GM13976 (cell line): ENCODE measurements around the gene GJA3.
A peak's percentile ranks its signal among the peaks of the same experiment; 100 is the strongest.

Experiments used
- DNase-seq: peaks from one replicate; pipeline ENCODE4 v3.0.0; 2012; ENCODE audit warnings: low spot score
- in situ Hi-C: fragments of 300-500 bp; cut with MboI; formaldehyde crosslinking; loops from one replicate; pipeline ENCODE4 v1.12.0; 2022; ENCODE audit warnings: low sequenced_read_pairs, mixed read lengths, inconsistent platforms; ENCODE audit not compliant: unreplicated experiment
- TF ChIP-seq, protein P1 (sequence below): IDR thresholded peaks from 2 replicates; pipeline ENCODE4 v1.5.1; 2012; ENCODE audit warnings: borderline replicate concordance, mild to moderate bottlenecking; ENCODE audit not compliant: insufficient read depth; ENCODE audit errors: extremely low read depth, missing control alignments, control extremely low read depth

Gene GJA3

DNA sequence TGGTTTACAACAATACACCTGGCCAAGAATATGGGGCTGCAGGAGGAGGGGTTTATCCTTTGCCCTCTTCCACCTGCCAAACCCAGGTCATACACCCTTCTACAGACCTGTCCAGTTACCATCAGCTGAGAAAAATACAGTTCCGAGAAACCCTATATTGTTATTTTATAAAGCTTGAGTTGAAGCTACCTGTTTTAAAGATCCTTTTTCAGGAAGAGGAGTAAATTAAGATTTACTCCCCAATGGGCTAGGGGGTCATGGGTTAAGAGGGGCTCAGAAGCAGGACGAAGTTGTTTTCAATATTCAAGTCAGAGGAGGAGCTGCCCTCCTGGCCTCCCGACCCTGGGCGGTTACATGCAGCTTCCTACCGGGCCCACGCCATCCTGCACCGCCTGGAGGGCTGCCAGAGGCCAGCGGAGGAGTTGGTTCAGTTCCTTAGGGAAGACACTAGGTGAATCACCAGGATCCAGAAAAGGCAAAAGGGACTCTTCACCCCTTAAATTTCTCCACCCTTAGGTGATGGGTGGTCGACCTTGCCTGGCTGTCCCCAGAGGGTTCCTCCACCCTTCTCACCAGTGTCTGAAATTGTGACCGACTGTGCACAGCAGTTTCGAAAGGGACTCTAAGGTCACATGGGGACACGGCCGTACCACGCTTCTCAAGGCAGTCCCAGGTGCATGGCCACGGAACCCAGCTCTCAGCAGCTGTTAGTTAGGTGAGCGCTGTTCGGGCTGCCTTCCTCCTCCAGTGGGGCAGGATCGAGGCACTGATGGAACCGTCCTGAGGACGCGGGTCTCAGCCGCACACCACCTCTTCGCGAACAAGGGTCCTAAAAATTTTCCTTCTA lies 30.7 kb upstream of the GJA3 start:
- peak; percentile 47 for DNase-seq
- TF ChIP-seq, protein P1, sequence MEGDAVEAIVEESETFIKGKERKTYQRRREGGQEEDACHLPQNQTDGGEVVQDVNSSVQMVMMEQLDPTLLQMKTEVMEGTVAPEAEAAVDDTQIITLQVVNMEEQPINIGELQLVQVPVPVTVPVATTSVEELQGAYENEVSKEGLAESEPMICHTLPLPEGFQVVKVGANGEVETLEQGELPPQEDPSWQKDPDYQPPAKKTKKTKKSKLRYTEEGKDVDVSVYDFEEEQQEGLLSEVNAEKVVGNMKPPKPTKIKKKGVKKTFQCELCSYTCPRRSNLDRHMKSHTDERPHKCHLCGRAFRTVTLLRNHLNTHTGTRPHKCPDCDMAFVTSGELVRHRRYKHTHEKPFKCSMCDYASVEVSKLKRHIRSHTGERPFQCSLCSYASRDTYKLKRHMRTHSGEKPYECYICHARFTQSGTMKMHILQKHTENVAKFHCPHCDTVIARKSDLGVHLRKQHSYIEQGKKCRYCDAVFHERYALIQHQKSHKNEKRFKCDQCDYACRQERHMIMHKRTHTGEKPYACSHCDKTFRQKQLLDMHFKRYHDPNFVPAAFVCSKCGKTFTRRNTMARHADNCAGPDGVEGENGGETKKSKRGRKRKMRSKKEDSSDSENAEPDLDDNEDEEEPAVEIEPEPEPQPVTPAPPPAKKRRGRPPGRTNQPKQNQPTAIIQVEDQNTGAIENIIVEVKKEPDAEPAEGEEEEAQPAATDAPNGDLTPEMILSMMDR: no peak
- in situ Hi-C loops: loop anchor here (10.0 to 25.0 kb wide), 4 partner anchors 303 to 721 kb away; partner anchors contain the start of genes IL17D and XPO4

DNA sequence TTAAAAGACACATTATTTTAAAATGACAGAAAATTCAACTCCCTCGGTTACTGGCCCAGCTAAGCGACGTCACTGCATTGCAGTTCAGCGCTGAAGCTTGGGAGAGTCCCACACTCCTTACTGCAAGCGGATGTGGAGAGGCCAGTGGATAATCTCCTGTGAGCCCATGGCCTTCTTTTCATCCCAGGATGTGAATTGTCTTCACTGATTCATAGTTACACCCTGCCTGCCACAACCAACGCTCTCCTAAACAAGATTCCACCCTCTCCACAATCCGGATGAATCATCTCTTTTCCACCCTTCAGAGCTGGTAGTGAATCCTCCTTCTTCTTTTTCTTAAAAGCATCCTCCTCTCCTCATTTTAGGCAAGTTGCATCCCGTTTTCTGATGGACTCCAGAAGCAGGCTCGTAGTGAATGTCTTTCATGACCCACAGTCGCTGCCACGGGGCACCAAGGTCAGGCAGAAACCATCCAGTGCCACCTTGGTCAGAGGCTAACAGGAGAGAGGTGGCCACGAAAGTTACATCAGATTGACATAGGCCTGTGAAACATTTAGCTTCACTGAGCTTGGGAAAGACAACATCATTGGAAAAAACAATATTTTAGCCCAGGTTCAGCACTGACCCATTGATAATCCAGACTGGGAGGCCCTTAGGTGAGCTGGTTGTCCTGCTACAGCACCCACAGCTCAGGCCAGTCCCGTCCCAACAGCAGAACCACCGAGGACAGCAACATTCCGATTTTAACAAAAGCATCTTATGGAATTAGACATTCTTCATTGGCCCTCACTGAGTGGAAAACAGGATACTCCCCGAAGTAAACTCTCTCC lies 29.8 kb upstream of the GJA3 start:
- TF ChIP-seq, protein P1: no peak
- in situ Hi-C loops: loop anchor here (10.0 to 25.0 kb wide), 4 partner anchors 304 to 722 kb away; partner anchors contain the start of genes IL17D and XPO4
- DNase-seq: no peak

DNA sequence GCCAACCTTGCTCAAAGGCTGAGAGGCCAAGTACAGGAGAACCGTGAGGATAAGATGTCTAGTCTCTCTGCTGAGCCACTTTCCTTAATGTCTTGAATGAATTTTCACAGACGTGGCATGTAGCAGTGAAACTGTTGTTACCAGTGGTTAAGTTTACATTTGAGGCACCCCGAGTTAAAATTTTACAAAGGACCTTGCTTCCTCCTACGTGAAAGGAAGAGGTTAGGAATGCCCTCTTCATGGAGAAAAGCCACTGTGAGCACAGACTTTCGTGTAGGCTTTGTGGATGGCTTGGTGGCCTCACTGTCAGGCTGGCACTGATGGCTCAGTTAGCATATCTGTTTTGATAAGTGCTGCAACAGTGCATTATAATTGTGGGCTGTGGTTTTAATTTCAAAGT lies 29.2 kb upstream of the GJA3 start:
- TF ChIP-seq, protein P1: no peak
- in situ Hi-C loops: loop anchor here (10.0 to 25.0 kb wide), 4 partner anchors 305 to 722 kb away; partner anchors contain the start of genes IL17D and XPO4

DNA sequence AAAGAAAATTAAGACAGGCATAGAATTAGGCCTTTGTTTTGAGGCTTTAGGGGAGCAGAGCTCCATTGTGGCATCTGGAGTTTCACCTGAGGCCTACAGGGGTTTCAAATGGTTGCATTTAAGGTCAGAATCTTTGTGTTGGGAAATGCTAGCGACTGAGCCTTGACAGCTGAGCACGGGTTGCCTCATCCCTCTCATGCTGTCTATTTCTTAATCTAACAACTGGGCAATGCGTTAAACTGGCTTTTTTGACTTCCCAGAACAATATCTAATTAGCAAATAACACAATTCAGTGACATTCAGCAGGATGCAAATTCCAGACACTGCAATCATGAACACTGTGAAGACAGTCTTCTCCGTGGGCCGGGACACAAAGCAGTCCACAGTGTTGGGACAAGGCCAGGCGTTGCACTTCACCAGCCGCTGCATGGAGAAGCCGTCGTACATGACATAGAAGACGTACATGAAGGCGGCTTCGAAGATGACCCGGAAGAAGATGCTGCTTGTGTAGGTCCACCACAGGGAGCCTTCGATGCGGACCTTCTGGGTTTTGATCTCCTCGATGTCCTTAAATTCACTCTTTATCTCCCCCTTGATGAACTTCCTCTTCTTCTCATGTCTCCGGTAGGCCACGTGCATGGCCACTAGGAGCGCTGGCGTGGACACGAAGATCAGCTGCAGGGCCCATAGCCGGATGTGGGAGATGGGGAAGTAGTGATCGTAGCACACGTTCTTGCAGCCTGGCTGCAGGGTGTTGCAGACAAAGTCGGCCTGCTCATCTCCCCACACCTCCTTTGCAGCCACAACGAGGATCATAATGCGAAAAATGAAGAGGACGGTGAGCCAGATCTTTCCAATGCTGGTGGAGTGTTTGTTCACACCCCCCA lies 28.1 kb upstream of the GJA3 start:
- no peak for DNase-seq
- in situ Hi-C loops: loop anchor here (25.0 kb wide), 3 partner anchors 523 to 723 kb away; partner anchors contain the start of genes IL17D and XPO4
- TF ChIP-seq, protein P1: no peak

More for the DNA sequence above, 29.2 kb upstream of the GJA3 start:
- DNase-seq: no peak

- TF ChIP-seq, protein P1: no peak
- in situ Hi-C loops: loop anchor here (25.0 kb wide), 3 partner anchors 526 to 726 kb away; partner anchors contain the start of genes IL17D and XPO4
- DNase-seq: no peak
Observed at GRCh38 chr13:20186771-20187170, 25.9 kb upstream of the GJA3 start.
